CD4-positive, alpha-beta T cell treated with Interleukin-1 beta for 1 hour (primary cell): ENCODE measurements around the gene MKI67.
"Not testable (repeated sequence)": the region's sequence is repeated elsewhere in the genome, so short reads cannot be mapped to it uniquely, and the experiment has no call there.

Experiments used
- DNase-seq, 2 donors: peaks; one replicate each; pipeline ENCODE4 v3.0.0-alpha.2; 2020 to 2022

The MKI67 gene

DNA sequence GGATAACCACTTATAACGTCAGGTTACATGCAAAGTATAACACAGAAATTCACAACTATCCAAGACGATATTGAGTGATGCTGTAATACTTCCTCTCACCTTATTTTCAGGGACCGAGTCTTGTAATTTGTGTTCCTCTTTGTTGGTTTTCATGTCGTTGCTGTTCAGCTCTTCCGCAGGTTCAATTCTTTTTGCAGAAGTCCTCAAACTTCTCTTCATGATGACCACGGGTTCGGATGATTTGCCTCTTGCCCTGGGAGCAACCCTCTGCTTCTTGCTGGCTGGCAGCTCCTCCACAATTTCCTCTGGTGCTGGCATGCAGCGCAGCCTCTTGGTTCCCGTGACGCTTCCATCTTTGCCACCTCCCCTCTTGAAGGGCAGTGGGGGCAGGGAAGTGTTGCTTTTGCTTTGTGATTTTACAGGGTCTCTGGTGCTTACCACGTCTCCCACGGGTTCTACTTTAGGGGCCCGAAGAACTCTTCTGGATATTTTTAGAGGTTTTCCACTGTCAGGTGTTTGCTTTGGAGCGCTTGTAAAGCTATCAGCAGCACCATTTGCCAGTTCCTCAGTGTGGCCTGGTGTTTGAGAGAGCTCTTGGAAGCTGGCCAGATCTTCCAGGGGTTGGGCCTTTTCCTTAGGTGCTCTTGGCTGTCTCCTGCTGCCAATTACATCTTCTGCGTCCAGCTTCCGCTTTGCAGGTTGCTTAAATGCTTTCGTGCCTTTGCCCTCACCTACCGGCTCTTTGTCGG is 23.6 kb downstream of the MKI67 start:
- DNase-seq, result no peak

DNA sequence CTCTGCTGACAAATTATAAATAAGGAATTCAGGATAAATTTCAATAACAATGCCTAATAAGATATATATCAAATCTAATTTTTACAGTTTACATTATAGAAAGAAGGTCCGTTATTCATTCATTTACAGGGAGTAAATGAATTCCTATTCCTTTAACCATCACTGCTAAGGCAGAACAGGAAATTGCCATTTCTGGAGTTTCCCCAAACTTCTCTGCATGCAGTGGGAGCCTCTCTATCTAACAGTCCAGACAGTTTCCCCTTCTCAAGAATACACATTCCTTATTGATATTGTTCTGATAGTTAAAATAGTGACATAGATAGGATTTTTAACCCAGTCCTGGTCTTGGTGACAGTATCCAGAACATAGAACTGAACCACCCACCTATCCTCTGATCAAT is 24.3 kb downstream of the MKI67 start:
- no peak for DNase-seq

DNA sequence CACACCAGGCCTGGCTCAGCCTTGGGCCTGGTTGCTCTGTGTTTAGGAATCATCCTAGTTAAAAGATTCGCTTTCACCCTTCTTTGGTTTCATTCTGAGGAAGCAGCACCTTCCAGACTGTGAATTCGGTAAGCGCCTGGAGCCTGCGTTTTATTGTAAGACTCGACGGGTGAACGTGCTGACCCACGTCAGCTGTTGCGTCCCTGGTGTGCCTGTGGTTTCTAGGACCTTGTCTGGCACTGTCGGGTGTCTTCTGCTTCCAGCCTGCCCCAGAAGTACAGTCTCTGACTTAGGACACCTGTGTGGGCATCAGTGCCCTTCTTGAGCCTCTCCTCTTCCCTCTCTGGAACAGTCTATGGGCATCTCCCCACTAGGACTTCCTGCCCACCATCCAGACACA is 26.3 kb downstream of the MKI67 start:
- no peak for DNase-seq

DNA sequence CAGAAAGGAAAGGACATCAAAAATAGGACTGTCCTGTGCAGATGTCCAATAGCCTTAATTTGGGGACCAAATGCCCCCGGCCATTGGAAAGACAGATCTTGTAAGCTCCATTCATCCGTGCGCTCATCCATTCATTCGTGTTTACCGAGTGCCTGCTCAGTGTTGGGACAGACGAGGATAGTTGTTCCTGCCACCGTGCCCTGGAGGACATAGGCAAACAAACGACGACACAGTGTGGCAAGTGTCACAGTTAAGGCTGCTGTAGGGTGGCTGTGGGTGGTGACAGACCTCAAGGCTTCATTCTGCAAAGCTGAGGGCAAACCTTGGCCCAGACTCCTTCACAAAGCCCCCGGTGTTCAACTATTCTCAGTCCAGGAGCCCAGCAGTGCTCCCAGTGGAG is 27.6 kb downstream of the MKI67 start:
- no peak for DNase-seq

DNA sequence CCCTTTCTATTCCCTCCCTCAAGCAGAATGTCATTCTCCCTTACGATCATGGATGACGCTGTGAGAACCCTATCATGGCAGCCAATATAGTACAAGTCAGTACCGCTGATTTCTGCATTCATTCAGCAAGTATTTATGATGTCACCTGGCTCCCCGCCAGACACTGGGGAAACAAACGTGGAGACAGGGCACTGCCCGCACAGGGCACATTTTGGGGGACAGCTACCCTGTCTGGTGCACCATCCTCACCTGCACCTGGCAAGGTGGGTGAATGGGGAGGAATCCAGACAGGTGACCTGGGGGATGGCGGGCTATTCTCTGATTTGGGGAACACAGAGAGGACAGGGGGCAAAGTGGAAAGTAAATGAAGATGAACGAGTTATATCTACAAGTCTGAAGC is 28.4 kb downstream of the MKI67 start:
- no peak for DNase-seq

DNA sequence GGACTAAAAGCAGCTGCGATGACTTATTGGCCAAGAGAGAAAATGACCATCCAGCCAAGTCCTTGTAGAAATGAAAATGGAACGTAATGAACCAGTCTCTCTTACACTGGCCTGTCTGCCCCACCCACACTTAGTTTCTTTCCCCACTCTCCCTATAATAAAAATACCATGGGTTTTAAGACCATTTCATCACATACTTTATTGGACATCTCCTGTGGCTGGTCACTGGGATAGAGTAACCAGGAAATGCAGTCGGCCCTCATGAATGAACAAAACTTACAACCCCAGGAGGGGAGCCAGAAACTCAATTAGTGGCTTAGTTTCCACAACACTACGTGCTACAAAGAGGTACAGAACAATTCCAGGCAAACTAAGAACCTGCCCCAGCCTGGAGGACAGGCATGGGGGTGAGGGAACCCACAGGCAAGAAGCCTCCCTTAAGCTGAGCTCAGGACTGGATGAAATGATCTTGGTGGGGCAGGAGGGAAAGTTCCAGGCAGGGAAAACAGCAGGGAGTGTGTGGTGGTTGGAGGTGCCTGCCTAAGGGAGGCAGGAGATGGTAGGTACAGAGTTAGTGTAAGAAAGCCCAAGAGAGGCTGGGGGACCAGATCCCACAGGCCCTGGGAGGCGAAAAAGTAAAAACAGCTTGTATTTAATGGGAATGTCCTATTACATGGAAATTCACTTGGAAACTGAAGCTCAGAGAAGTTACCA is 29.6 kb downstream of the MKI67 start:
- DNase-seq, result no peak

DNA sequence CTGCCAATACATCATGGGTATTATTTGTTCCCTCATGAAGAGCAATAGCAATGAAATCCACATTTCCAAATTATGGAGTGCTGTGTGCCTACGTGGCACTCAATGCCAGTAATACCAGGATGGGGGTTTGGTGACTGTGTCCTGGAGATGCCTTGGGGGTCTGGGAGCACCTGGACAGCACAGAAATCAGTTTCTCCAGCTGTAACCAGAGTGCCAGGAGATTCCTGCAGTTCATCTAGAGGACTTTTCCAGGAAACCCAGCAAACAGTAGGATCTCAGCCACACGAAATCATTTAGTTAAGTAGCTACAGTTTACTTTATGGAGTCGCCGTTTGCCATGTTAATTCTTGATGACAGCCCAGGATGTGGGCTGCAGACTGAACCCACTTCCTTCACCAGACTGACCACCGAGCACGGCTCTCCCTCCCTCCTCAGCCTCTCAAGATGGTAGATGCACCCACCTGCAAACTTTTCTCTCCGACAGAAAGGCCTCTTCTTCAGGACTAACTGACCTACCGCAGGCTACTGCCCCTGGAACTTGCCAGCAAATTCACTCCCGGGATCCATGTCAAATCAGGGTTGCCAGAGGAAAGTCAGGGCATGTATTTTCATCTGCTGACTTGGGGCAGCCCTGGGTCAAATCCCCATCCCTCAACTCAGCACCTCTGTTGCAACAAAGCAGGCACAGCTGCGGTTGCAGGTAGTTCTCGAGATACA is 30.3 kb downstream of the MKI67 start:
- DNase-seq, result peak in 1 of 2 donors; percentile 22

DNA sequence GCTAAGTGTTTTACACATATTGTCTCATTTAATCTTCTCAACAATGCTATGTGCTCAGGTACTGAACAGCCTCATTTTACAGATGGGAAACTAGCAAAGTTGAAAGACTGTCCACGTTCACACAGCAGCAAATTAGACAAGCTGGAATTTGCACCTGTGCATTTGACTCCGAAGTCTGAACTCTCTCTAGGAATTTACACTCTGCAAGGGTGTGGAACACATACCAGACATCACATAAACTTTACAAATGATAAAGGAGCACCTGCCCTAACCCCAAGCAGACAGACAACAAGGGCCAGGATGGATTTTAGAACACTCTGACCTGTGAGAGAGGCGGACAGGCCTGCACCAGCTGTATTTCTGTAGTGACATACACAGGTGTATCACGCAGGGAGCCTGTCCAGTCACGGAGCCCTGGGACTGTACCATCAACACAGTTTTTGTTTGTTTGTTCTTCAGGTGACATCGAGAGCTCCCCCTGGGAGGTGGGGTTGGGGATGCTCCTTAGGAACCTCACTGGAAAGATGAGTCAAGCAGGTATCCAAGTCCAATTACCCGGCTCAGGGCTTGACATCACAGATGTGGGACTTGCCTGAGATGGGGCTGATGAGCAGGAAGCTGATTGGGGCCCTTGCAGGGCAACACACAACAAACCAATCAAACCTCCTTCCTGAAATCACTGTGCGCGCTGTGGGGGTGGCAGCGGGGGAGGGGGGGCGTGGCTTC is 31.0 kb downstream of the MKI67 start:
- peak; percentile 56 to 60 for DNase-seq

DNA sequence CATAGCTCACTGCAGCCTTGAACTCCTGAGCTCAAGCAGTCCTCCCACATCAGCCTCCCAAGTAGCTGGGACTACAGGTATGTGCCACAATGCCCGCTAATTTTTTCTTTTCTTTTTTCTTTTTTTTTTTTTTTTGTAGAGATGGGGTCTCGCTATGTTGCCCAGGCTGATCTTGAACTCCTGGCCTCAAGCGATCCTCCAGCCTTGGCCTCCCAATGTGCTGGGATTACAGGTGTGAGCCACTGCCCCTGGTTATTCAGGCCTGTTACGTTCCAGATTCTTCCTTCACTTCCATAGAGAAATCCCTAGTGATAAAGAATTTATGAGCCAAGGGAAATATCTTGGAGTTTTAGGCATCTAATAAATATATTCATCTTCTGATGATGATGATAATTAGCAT is 31.6 kb downstream of the MKI67 start:
- not testable (repeated sequence) for DNase-seq

DNA sequence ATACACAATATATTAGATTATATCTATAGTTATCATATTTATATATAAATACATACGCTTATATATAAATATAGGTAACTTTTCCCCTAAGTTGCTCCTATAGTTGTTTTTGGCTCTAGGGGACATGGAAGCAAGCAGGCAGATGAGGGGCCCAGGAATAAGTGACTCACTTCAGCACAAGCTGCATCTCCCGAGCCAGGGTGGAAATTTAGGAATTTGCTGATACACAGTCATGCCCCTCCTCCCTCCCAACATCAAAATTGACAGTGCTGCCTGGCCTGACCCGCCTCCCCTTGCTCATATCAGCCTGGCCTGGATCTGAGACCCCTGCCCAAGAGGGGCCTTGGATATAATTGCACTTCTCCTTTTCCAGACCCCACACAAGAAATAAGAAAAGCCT is 33.8 kb downstream of the MKI67 start:
- no peak for DNase-seq

DNA sequence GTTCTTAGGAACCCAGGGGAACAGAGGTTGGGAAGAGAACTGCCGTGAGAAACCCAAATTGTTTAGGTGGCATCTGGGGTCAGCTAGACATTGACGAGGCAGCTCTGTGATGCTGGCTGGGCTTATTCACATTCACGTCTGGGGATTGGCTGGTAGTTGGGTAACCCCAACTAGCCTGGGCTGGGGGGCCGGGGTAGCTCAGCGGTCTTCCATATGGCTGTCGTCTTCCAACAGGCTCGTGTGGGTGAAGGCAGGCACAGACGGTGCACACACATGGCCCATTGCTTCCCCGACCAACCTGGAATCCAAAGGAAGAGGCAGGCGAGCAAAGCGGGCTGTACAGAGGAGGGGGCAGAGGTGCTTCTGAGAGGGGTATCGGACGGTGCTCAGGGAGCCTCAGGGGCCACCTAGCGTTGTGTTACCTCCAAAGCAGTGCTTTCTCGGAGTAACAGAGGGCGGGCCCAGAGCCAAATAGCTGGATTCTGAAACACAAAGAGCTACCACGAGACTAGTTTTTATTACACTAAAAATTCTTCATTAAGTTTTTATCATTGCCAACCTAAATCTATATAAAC is 34.5 kb downstream of the MKI67 start:
- no peak for DNase-seq

DNA sequence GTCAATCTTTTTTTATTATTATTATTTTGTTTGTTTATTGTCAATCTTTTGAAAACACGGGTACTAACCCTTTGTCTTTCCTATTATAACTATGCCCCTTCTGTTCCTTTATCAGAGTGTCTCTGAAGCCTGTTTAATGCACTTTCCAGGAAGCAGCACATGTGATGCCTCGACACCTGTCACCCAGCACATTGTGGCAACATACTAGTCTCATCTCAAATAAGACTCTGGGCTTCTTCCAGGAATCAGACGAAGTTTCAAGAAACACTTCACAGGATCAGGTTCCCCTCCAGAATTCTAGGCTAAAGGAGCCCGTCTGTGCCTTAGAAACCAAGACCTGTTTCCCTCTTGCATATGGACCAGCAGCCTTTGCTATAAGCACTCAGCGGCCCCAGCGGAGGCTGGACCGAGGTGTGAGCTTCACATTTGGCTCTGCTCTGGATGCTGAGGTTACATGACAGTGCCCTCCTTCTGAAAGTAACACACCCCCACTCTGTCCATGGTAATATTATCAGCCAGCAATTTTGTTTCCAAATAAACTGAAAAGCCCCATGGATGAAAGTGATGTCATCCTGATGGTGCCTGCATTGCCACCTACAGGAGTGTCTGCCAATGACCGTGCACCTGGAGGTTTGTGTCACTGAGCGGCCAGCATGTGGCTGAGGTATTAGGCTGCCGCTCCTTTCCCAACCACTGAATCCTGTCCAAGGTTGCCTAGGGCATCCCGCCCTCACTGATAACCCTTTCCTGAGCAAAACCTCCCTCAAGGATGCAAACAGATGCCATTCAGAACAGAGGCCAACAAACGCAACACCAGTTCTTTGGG is 38.1 kb downstream of the MKI67 start:
- no peak for DNase-seq

DNA sequence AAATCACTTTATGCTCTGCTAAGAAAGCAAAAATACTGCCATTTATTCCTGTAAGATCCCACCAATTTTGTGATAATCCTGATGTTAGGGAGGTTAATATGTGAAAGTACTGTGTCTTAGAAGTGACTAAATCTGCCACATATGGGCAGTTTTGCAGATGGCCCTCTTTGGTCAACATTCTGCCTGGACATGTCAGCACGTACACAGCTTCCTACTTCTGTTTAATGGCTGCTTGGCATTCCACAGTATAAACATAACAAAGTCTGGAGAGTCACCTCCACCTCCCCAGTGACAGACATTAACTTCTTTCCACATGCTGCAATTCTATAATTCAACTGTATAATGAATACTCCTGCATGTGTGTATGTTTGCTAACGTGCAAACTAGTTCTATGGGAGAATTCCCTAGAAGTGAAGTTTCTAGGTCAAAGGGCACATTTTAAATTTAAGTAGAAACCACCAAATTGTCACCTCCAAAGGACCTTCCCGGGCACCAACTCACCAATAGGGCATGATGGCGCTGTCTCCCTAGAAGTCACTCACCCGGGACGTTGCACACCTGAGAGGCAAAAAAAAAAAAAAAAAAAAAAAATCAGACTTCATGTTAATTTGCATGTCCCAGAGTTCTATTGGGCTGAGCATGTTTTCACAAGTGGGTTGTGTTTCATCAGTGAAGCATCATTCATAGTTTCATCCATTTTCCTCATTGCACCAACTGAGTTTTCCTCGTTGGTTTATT is 38.9 kb downstream of the MKI67 start:
- DNase-seq, result peak in 1 of 2 donors; percentile 21

DNA sequence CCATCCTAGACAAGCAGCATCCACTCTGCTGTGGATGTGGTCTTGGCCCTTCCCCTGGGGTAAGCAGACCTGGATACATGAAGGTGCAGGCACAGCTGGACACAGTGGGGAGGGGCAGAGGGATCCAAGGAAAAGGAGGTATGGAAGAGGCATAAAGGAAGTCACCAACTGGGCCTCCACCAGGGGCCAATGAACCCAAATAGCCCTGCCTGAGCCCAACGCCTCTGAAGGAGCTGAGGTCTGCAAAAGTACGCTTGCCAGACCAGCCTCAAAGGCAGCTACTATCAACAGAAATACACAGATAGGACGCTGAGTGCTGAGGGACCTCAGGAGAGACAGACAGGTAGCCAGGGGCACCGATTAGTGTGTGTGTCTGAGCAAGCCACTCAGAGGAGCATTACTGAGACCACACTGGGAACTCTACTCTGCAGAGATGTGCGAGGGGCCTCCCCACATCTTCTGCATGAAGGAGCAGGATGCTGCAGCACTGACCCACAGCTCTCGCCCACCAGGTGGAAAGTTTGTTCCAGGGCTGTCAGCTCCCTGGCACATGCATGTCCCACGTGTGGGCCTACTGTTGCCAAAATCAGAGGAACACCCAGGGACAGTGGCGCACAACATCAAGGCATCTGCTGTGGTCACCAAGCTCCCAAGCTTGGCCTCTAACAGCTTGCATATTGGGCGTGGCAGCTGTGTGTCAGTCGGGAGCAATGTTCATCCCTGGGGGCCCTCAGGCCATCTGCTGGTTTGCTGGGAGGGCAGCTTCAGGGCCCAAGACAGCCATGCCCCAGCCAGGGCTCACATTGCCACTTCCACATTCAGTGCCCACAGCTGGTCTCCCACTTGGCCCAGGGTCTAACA is 40.0 kb downstream of the MKI67 start:
- DNase-seq, result no peak

DNA sequence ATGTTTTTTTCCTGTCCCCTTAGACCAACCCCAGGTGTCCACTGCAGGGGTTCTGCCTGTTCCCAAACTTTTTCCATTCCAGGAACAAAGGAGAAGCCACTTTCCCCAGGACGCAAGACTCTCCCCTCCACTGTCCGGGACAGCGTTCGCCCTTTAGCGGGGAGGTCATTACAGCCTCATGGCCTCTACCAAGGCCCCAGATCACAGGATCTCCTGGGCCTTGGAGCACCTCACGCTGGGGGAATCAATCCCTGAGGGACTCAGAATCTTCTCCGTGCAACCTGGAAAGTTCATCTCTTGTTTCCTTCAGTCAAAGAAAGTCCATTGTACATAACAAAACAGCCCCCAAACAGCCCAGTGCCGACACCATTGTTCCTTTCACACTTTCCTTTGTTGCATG is 41.2 kb downstream of the MKI67 start:
- DNase-seq, result no peak

DNA sequence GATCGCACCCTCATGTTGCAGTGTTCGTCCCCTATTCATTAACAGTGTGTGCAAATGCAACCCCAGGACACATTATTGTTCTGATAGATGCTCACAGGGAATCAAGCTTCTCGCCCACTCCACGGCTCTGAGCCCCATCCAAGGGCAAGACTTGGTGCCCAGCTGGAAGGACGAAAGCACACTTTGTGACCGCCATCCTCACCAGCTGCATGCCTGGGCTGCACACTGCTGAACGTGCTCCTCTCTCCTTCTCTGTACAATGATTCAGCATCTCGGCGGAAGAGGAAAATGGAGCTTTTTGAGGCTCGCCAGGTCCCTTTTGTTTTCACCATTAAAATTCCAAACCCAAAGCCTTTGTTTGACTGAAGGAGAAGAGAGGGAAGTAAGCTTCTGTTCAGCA is 41.9 kb downstream of the MKI67 start:
- no peak for DNase-seq

DNA sequence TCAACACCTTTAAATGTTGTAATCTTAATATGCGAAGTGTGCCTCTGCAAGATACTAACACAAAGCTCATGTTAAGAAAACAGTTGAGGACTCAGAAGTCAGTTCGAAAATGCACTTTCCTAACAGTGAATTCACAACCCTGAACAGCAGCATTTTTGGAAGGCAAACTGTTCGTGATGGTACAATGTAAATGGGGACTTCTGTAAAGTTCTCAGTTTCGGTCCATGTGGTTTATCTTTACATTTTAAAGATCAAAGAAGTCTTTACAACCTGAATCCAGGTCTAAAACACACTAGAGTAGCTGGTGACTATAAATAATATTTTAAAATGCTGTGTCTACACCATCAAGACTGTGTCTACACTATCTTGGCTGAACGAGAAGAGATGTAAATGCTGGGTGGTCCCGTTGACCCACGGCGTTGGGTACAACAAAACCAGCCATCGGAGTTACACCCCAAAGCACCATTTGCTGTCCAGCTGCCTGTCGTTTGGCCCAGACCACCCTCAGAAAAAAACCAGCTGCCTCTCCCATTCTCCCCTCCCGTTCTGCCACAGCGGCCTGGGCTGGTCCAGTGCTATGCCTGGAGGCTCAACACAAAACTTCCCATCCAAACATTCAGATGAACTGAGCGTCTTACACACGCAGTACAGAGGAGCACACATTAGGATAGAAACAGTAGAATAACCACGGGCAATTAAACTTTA is 42.9 kb downstream of the MKI67 start:
- DNase-seq, result no peak

DNA sequence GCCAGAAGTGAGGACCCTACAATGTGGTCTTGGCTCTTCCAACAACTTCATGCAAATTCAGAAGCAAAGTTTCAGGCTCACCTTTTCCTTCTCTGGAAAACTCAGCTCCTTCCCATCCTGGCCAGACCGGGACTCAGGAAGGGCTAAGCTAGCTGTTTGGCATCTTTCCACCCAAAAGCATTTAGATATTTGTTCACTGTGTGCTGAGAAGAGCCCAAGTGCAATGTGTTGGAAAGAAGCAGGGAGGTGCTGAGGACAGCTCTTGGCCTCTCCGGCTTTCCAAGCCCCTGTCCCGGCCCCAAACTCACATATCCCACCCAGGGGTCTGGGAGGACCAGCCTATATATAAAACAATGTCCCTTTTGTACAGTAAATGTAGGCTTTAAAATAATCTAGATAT is 44.5 kb downstream of the MKI67 start:
- no peak for DNase-seq

DNA sequence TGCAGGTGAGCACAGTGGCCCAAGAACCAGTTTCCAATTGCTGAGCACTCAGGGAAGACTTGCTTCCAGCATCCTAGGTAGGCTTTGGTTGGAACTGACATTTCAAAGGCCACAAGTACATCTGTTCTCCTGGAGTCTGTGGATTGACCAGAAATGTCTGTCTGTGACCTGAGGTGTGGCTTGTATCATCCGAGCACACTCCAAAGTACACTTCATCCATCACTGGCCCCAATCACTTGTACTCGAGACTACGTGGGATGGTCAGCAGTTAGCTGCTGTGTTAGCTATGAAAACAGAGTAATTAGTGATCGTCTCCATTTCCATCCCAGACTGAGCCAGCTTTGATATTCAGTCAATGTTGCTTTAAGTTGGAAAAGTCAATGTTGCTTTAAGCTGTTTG is 45.0 kb downstream of the MKI67 start:
- DNase-seq, result no peak

DNA sequence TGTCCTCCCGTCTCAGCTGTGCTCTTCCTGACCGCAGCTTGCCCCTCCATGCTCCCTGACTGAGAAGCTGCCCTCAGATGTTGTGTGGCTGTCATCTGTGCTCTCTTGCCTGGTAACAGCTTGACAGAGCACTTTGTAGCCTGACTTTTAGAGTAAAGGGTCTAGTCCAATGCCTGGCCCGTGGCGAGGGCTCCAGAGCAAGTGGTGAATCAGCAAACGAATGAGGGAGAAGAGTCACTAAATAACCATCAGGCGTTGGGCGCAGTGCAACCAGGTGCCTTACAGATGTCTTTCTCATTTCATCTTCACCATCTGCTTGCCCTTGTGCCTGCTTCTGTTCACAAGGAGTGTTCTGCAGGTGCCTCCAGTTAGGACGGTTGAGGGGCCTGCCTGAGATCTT is 45.6 kb downstream of the MKI67 start:
- DNase-seq, result no peak
